Activated CD4-positive, alpha-beta memory T cell treated with anti-CD3 and anti-CD28 coated beads, Interleukin-2, amount 10 ng/mL, durations not matched to agents 7 days and 5 days (primary cell): ENCODE results near the gene TRPM3. TPM values are rescaled to one million over a fixed set of nuclear protein-coding genes. Genes with fewer than 3 reads are reported as not detected.

Source experiments
- CTCF ChIA-PET: fragments of 350-600 bp; sonication (Branson Sonifier 250); formaldehyde crosslinking; loops from one replicate; lab custom pipeline; 2021; ENCODE audit warnings: antibody characterized with exemption, inconsistent platforms; lab: Charles Lee
- POLR2A ChIA-PET: fragments of 350-600 bp; sonication (Branson Sonifier 250); formaldehyde crosslinking; loops from one replicate; lab custom pipeline; 2021; ENCODE audit warnings: antibody characterized with exemption; lab: Charles Lee
- DNase-seq: peaks from one replicate; pipeline ENCODE4 v3.0.0-alpha.2; 2020
- H3K27ac Mint-ChIP-seq: one replicate; pipeline ENCODE4 v1.8.0; 2021; ENCODE audit warnings: mild to moderate bottlenecking, mixed read lengths
- H3K27me3 Mint-ChIP-seq: one replicate; pipeline ENCODE4 v1.8.0; 2021; ENCODE audit warnings: mixed read lengths
- H3K36me3 Mint-ChIP-seq: one replicate; pipeline ENCODE4 v1.8.0; 2021; ENCODE audit warnings: low read depth, mixed read lengths
- H3K4me1 Mint-ChIP-seq: one replicate; pipeline ENCODE4 v1.8.0; 2021; ENCODE audit warnings: mixed read lengths
- H3K4me3 Mint-ChIP-seq: one replicate; pipeline ENCODE4 v1.8.0; 2021; ENCODE audit warnings: mild to moderate bottlenecking, mixed read lengths
- H3K9me3 Mint-ChIP-seq: one replicate; pipeline ENCODE4 v1.8.0; 2021; ENCODE audit warnings: mixed read lengths
- total RNA-seq, 2 experiments: library from RNA; stranded (reverse); gene quantifications; one replicate each; pipeline ENCODE4 v1.2.3, GENCODE V29; 2021

TRPM3 gene
- total RNA-seq, 2 experiments from 2014 or later, result not detected

DNA sequence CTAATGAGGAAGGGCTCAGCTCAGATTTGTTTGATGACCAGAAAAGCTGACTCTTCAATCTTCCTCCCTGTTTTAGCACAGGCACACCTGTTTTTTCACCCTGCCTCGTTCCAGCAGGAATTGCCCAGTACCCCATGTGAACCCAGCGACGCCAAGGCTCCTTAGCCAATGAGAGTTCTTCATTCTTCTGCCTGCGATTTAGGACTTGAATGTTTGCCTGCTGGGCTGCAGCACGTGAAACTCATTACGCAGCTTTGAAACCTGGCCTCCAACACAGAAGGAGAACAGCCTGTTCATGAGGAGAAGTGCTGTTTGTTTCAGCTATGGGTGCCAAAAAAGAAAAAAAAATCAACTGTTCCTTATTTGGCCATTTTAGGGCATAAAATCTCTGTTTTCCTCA, 315.5 kb downstream of the TRPM3 start:
- ChIA-PET POLR2A (no interaction called here), CTCF (no interaction called here)
- Mint-ChIP-seq H3K27ac (no peak overlapping the region), H3K4me1 (no peaks in the 10 kb centered on the region), H3K9me3 (no peaks in the 10 kb centered on the region), H3K36me3 (no peaks in the 10 kb centered on the region), H3K27me3 (no peaks in the 10 kb centered on the region), H3K4me3 (no peak overlapping the region)
- no peak for DNase-seq

DNA sequence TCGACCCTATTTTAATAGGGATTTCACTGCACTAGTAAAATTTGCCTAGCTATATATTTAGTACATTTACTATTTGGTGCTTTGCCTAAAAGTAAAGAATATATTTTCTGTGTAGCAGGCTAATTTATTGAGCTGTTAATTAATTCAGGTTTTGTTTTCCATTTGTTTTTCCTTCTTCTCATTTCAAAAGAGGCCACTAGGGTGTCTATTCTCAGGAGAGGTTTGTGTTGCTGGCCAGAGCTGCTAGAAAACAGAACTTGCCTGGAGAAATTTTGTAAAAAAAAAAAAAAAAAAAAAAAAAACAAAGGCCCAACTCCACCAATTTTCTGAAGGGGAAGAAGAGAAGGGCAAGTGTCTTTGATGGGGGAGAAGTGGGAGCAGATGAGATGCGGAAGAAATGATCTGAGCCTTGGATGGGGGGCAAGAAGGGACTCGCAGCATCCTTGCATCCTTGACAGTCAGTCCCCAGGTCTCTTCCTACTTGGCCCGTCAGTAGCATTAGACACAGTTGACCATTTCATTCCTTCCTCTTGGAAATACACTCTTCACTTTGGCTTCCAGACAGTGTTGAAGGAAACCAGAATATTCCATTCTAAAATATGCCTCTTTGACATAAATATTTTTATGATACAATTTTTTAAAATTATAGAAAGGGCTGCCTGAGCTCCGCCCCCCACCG, 318.5 kb downstream of the TRPM3 start:
- Mint-ChIP-seq H3K4me1 (no peaks in the 10 kb centered on the region), H3K27ac (no peak overlapping the region), H3K9me3 (no peaks in the 10 kb centered on the region), H3K4me3 (no peak overlapping the region), H3K36me3 (no peaks in the 10 kb centered on the region), H3K27me3 (no peaks in the 10 kb centered on the region)
- ChIA-PET POLR2A (no interaction called here), CTCF (no interaction called here)
- DNase-seq, result no peak

DNA sequence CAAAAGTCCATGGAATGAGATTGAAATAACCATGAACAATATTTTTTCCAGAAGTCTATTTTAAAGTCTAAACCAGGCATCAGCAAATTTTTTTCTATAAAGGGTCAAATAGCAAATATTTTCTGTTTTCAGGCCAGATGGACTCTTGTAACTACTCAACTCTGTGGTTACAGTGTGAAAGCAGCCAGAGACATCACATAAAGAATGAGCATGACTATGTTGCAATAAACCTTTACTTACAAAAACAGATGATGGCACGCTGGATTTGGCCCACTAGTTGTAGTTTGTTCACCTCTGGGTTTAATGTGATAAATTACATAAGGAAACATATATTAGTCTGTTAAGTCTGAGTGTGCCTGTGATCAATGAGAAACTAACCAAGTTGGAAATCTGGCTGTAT, 319.2 kb downstream of the TRPM3 start:
- H3K36me3 Mint-ChIP-seq, result no peaks in the 10 kb centered on the region
- H3K27me3 Mint-ChIP-seq, result no peaks in the 10 kb centered on the region
- H3K27ac Mint-ChIP-seq, result no peak overlapping the region
- H3K4me1 Mint-ChIP-seq, result no peaks in the 10 kb centered on the region
- DNase-seq, result no peak
- POLR2A ChIA-PET, result no interaction called here
- CTCF ChIA-PET, result no interaction called here
- H3K9me3 Mint-ChIP-seq, result no peaks in the 10 kb centered on the region
- H3K4me3 Mint-ChIP-seq, result no peak overlapping the region

DNA sequence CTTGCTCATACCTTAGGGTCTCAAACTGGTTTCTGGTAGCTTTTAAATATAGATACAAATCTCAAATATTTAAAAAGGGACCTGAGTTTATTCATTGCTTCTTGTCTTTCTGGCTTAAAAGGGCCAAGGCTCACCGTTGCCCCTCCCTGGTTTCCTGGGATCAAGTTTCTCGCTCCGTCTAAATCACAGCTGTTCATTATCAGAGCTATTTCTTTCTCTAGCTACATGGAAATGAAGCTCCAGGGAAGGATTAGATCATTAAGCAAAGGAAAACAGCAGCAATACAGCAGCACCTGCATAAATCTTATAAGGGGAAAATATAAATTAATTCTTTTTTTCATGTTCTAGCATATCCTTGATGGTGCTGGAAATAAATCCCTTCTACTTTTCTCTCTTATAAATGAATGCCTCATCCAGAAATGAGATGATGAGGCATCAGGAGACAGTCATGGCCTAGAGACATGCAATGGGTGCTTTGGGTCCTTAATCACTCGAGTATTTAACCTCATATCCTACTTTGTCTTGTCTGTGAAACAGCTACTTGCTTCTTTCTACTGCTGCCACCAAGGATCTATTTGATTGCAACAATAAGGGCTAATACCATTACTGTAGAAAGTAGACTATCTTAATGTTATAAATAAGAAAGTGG, 320.1 kb downstream of the TRPM3 start:
- Mint-ChIP-seq H3K27ac (no peak overlapping the region), H3K9me3 (no peaks in the 10 kb centered on the region), H3K4me3 (no peak overlapping the region), H3K27me3 (no peaks in the 10 kb centered on the region), H3K36me3 (no peaks in the 10 kb centered on the region), H3K4me1 (no peaks in the 10 kb centered on the region)
- POLR2A ChIA-PET, result no interaction called here
- CTCF ChIA-PET, result no interaction called here
- DNase-seq, result no peak

DNA sequence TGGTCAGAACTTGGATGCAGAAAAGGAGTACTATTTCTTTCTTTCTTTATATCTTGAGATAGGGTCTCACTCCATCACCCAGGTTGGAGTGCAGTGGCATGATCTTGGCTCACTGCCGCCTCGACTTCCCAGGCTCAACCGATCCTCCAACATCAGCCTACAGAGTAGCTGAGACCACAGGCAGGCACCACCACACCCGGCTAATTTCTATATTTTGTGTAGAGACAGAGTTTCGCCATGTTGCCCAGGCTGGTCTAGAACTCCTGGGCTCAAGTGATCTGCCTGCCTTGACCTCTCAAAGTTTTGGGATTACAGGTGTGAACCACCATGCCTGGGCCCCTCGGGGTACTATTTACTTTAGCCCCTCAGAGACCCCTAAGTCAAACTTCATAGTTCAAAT, 323.4 kb downstream of the TRPM3 start:
- CTCF ChIA-PET, result no interaction called here
- POLR2A ChIA-PET, result no interaction called here

DNA sequence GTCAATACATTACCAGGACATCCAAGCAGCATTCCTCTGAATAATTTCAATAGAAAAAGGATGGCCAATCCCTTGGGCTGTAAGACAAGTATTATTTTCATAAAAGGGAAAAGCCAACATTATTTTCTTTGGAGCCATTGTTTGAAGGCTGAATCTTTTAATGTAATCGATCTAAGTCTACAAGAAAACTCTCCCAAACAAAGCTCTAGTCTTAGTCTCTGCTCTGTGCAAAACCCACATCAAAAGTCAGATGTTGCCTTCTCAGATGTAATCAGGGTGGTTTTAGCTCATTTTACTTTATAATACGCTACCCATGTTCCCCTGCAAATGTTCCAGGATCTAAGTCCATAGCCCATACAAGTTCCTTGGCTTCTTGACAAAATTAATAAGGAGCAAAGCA, 325.6 kb downstream of the TRPM3 start:
- Mint-ChIP-seq H3K27me3 (no peaks in the 10 kb centered on the region), H3K36me3 (no peaks in the 10 kb centered on the region), H3K4me1 (no peaks in the 10 kb centered on the region), H3K9me3 (no peaks in the 10 kb centered on the region), H3K4me3 (no peak overlapping the region), H3K27ac (no peak overlapping the region)
- CTCF ChIA-PET, result no interaction called here
- DNase-seq, result no peak
- POLR2A ChIA-PET, result no interaction called here

More for the DNA sequence above, 323.4 kb downstream of the TRPM3 start:
- H3K27ac Mint-ChIP-seq, result no peak overlapping the region
- H3K9me3 Mint-ChIP-seq, result no peaks in the 10 kb centered on the region
- no peak overlapping the region for H3K4me3 Mint-ChIP-seq
- H3K4me1 Mint-ChIP-seq, result no peaks in the 10 kb centered on the region
- DNase-seq, result no peak
- H3K27me3 Mint-ChIP-seq, result no peaks in the 10 kb centered on the region
- H3K36me3 Mint-ChIP-seq, result no peaks in the 10 kb centered on the region

DNA sequence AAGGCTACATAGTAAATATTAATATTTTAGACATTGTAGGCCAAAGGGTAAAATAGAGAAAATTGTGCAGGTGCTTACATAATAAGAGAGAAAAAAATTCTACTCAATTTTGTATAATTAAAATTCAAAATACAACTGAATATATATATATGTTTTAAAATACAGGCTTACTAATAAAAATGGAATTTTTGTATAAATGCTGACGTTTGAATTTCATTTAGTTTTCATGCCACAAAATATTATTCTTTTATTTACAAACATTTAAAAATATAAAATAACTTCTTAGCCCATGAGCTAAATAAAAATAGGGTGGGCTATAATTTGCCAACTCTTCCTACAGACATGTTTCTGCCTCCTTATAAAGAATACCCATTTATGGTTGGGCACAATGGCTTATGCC, 328.6 kb downstream of the TRPM3 start:
- H3K27ac Mint-ChIP-seq, result no peak overlapping the region
- no peaks in the 10 kb centered on the region for H3K36me3 Mint-ChIP-seq
- H3K4me1 Mint-ChIP-seq, result no peaks in the 10 kb centered on the region
- ChIA-PET CTCF (no interaction called here), POLR2A (no interaction called here)
- H3K27me3 Mint-ChIP-seq, result no peaks in the 10 kb centered on the region
- no peak for DNase-seq
- H3K4me3 Mint-ChIP-seq, result no peak overlapping the region
- no peaks in the 10 kb centered on the region for H3K9me3 Mint-ChIP-seq

DNA sequence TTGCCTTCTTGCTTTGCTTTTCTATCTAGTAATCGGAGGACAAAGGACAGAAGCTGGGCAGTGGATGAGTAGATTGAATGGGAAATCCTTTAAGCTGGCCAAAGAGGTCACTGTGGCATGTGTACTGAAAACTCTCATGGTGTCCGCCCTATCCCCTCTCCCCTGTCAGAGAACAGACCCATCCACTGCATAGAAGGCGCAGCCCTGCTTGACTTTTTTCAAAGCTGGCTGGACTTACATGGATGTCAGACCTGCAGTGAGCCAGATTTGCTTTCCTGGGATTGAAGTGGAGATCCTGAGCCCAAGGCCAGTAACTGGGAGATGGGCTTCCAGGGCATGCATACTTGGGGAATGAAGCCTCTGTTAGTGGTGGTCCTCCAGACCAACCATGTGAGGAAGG, 329.5 kb downstream of the TRPM3 start:
- no peak overlapping the region for H3K4me3 Mint-ChIP-seq
- H3K27me3 Mint-ChIP-seq, result no peaks in the 10 kb centered on the region
- DNase-seq, result no peak
- no peaks in the 10 kb centered on the region for H3K36me3 Mint-ChIP-seq
- no peaks in the 10 kb centered on the region for H3K4me1 Mint-ChIP-seq
- H3K9me3 Mint-ChIP-seq, result no peaks in the 10 kb centered on the region
- no peak overlapping the region for H3K27ac Mint-ChIP-seq
- ChIA-PET POLR2A (no interaction called here), CTCF (no interaction called here)

DNA sequence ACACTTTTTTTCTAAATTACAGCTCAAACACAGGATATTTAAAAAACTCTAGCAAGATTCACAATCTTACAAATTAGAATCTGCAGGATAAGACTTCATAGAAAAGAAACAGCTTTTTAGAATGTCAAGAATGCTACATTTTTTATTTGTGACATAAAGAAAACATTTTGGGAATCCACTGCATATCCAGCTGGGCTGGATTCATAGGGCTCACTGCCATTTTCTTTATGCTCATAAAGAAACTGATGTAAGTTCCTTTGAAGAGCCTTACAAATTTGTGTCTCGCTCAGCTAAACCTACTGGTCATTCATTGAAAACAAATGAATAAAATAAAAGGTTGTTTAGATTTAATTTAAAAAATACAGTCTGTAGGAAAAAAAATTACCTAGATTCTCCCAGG, 332.3 kb downstream of the TRPM3 start:
- POLR2A ChIA-PET, result no interaction called here
- no peaks in the 10 kb centered on the region for H3K4me1 Mint-ChIP-seq
- no peaks in the 10 kb centered on the region for H3K36me3 Mint-ChIP-seq
- no peaks in the 10 kb centered on the region for H3K27me3 Mint-ChIP-seq
- no peaks in the 10 kb centered on the region for H3K9me3 Mint-ChIP-seq
- H3K27ac Mint-ChIP-seq, result no peak overlapping the region
- CTCF ChIA-PET, result no interaction called here
- no peak overlapping the region for H3K4me3 Mint-ChIP-seq
- no peak for DNase-seq

DNA sequence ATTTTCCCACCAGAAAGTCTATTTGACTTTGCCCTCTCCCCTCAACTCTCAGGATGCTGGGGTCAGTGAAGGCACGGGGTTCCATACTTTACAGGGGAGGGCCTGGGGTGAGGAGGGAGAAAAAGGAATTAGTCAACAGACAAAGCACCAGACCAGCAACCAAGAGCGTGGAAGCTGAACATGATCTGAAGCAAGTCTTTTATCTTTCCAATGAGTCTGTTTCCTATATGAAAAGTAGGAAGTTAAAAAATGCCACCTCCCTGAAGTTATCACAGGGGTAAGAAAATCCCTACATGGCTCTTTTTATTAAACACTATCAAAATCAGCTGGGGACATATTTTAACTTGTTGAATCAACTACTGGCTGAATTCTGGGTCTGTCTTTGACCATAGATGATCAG, 337.0 kb downstream of the TRPM3 start:
- Mint-ChIP-seq H3K36me3 (no peaks in the 10 kb centered on the region), H3K27ac (no peak overlapping the region), H3K27me3 (no peaks in the 10 kb centered on the region), H3K4me1 (no peaks in the 10 kb centered on the region), H3K9me3 (no peaks in the 10 kb centered on the region), H3K4me3 (no peak overlapping the region)
- POLR2A ChIA-PET, result no interaction called here
- DNase-seq, result no peak
- CTCF ChIA-PET, result no interaction called here

DNA sequence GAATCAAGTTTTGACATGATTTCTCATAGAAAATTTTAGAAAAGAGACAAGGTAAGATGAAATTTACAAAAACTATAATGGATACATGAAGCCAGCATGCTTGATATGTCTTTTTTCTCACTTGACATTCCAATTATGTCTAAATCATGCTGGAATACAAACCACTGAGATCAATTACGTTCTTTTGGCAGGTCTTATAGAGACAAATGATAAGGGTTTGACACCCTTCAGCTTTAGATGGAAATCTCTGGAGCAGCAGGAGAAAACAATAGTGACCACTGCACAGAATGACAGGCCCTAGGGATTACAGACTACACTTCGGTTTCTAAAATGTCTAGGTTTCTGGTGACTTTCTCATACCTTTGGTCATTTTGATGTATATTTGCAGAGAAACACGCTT, 342.9 kb downstream of the TRPM3 start:
- no peak overlapping the region for H3K4me3 Mint-ChIP-seq
- ChIA-PET CTCF (no interaction called here), POLR2A (no interaction called here)
- no peaks in the 10 kb centered on the region for H3K9me3 Mint-ChIP-seq
- no peaks in the 10 kb centered on the region for H3K4me1 Mint-ChIP-seq
- H3K27me3 Mint-ChIP-seq, result peaks cover 4% of the 10 kb centered on the region
- no peaks in the 10 kb centered on the region for H3K36me3 Mint-ChIP-seq
- DNase-seq, result no peak
- no peak overlapping the region for H3K27ac Mint-ChIP-seq

DNA sequence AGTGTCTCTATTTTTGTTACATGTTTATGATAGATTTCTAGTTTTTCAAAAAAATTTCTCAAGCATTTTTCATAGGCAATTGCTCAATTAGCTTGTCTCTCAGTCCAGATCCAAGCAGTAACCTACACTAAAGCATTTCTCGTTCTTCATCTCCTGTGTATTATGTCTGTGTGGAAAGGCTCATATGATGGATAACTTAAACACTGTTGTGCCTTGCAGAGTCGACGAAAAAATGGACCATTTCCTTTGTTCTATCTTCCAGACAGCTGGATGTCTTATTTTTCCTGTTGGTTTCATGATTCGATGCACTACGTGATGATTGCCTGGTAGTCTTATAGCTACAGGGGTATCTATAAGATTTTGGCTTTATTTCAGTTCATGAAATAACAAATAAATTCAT, 347.8 kb downstream of the TRPM3 start:
- Mint-ChIP-seq H3K27ac (no peak overlapping the region), H3K4me3 (no peak overlapping the region), H3K4me1 (no peaks in the 10 kb centered on the region), H3K27me3 (peaks cover 4% of the 10 kb centered on the region), H3K36me3 (no peaks in the 10 kb centered on the region), H3K9me3 (no peaks in the 10 kb centered on the region)
- ChIA-PET POLR2A (no interaction called here), CTCF (no interaction called here)
- DNase-seq, result no peak

DNA sequence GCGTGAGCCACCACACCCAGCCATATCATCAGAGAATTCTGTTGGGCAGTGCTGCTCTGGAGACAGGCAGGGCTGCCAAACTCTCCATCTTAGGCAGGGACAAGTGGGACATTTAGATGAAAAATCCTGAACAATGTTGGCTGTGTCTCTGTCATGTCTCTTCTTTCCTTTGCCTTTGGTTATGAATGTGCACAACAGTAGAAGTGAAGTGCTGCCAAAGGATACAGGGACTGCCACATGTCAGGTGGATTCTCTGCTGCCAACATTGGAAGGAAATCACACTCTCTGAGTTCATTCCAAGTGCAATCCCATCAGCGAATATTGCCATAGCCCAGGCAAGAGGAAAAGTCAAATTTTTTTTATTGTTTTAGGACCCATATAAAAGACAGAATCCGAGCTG, 348.8 kb downstream of the TRPM3 start:
- Mint-ChIP-seq H3K4me1 (no peaks in the 10 kb centered on the region), H3K36me3 (no peaks in the 10 kb centered on the region), H3K9me3 (no peaks in the 10 kb centered on the region), H3K27me3 (peaks cover 4% of the 10 kb centered on the region), H3K4me3 (no peak overlapping the region), H3K27ac (no peak overlapping the region)
- POLR2A ChIA-PET, result no interaction called here
- no peak for DNase-seq
- CTCF ChIA-PET, result no interaction called here

DNA sequence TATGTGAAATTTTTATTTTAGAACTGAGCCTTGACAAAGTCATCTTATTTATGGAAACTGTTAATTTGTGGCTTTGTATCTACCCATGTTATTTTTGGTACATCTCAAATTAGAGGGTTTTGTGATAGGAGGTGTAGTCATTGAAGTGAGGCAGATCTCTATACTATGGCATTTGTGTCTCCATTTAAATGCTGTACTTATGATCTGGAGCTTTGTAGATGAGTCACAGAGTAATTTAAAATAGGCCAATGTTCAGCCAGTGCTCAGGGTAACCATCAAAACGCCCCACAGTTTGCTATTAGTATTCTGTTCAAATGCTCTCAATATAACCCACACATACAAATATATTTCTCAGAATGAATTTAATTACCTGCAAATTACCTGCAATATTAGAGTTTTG, 355.5 kb downstream of the TRPM3 start:
- POLR2A ChIA-PET, result no interaction called here
- Mint-ChIP-seq H3K27me3 (peaks cover 3% of the 10 kb centered on the region), H3K36me3 (no peaks in the 10 kb centered on the region), H3K9me3 (no peaks in the 10 kb centered on the region), H3K4me1 (no peaks in the 10 kb centered on the region), H3K4me3 (no peak overlapping the region), H3K27ac (no peak overlapping the region)
- CTCF ChIA-PET, result no interaction called here
- no peak for DNase-seq
